ENCODE data around the gene WHRN. TPM values are rescaled to one million over a fixed set of nuclear protein-coding genes. Genes with fewer than 3 reads are reported as not detected.

The WHRN gene
- total RNA-seq, 1 experiment from 2014 or later = 19.8 TPM

- Histone ChIP-seq H3K4me1 (replicated peaks; ENCODE audit: insufficient read depth) (peaks cover 6% of the 10 kb centered on the region; the same call in 1 of the 2 replicates), H3K9me3 (ENCODE audit: insufficient read depth, low read depth) (no peaks in the 10 kb centered on the region), H3K36me3 (ENCODE audit: low read depth) (no peaks in the 10 kb centered on the region), H3F3A (ENCODE audit: insufficient read depth, low read depth) (no peaks in the 10 kb centered on the region), H3K27me3 (ENCODE audit: insufficient read depth, low read depth) (no peaks in the 10 kb centered on the region), H3K4me3 (no peak overlapping the region), H3K4me2 (no peak overlapping the region), H4K20me1 (ENCODE audit: insufficient read depth) (no peaks in the 10 kb centered on the region), H3K27ac (no peak overlapping the region), H3K79me2 (ENCODE audit: low read depth) (no peaks in the 10 kb centered on the region), H3K9me2 (ENCODE audit: insufficient read depth) (no peaks in the 10 kb centered on the region), H2AFZ (no peak overlapping the region)
- ChIA-PET CTCF (no interaction called here), POLR2A (ENCODE audit: unreplicated experiment) (no interaction called here)
- BruUV-seq (replicated peaks) = no TSS peak
- DNase-seq = no peak
- intact Hi-C loops (cut with micrococcal nuclease; ENCODE audit: unreplicated experiment) = no loop called here
- TF ChIP-seq EZH2 (IDR thresholded peaks at IDR 0.05; ENCODE audit: low read depth) (no peak), CTCF (conservative IDR thresholded peaks at IDR 0.05) (no peak)
Observed at GRCh38 chr9:114450833-114451706, 54.2 kb downstream of the WHRN start.

- no peaks in the 10 kb centered on the region for H4K20me1 ChIP-seq (ENCODE audit: insufficient read depth)
- POLR2A ChIA-PET (ENCODE audit: unreplicated experiment) = no interaction called here
- no peak overlapping the region for H2AFZ ChIP-seq
- TF ChIP-seq EZH2 (IDR thresholded peaks at IDR 0.05; ENCODE audit: low read depth) = no peak
- no peaks in the 10 kb centered on the region for H3K79me2 ChIP-seq (ENCODE audit: low read depth)
- no peaks in the 10 kb centered on the region for H3K27me3 ChIP-seq (ENCODE audit: insufficient read depth, low read depth)
- no peaks in the 10 kb centered on the region for H3K9me2 ChIP-seq (ENCODE audit: insufficient read depth)
- intact Hi-C loops (cut with micrococcal nuclease; ENCODE audit: unreplicated experiment) = no loop called here
- no peak overlapping the region for H3K27ac ChIP-seq
- no peaks in the 10 kb centered on the region for H3K36me3 ChIP-seq (ENCODE audit: low read depth)
- CTCF ChIA-PET = no interaction called here
- H3K9me3 ChIP-seq (ENCODE audit: insufficient read depth, low read depth) = no peaks in the 10 kb centered on the region
- no peak for DNase-seq
- no peaks in the 10 kb centered on the region for H3F3A ChIP-seq (ENCODE audit: insufficient read depth, low read depth)
- no peak overlapping the region for H3K4me2 ChIP-seq
- BruUV-seq (replicated peaks) = no TSS peak
- H3K4me1 ChIP-seq (replicated peaks; ENCODE audit: insufficient read depth) = peaks cover 9% of the 10 kb centered on the region; the same call in 1 of the 2 replicates
- no peak overlapping the region for H3K4me3 ChIP-seq
Observed at GRCh38 chr9:114450181-114450580, 55.1 kb downstream of the WHRN start.

GRCh38 chr9:114449236-114449635 is 56.0 kb downstream of the WHRN start:
- intact Hi-C loops (cut with micrococcal nuclease; ENCODE audit: unreplicated experiment) = loop anchor here (5.0 kb wide), 1 partner anchor 38 kb away; no protein-coding TSS in a partner anchor

More at GRCh38 chr9:114449236-114449635, 56.0 kb downstream of the WHRN start:
- no peak overlapping the region for H3K4me2 ChIP-seq
- peaks cover 9% of the 10 kb centered on the region; the same call in 1 of the 2 replicates for H3K4me1 ChIP-seq (replicated peaks; ENCODE audit: insufficient read depth)
- no peaks in the 10 kb centered on the region for H4K20me1 ChIP-seq (ENCODE audit: insufficient read depth)
- H3K4me3 ChIP-seq = no peak overlapping the region
- DNase-seq = no peak
- TF ChIP-seq CTCF (conservative IDR thresholded peaks at IDR 0.05) = no peak
- no peak for TF ChIP-seq EZH2 (IDR thresholded peaks at IDR 0.05; ENCODE audit: low read depth)
- H3K9me2 ChIP-seq (ENCODE audit: insufficient read depth) = no peaks in the 10 kb centered on the region
- CTCF ChIA-PET = interaction anchor here (0.6 to 0.7 kb wide), 2 partner anchors 1087 to 1143 kb away, joined by 3 read pairs; no protein-coding TSS in a partner anchor
- H3K79me2 ChIP-seq (ENCODE audit: low read depth) = no peaks in the 10 kb centered on the region
- no peak overlapping the region for H2AFZ ChIP-seq
- H3K36me3 ChIP-seq (ENCODE audit: low read depth) = no peaks in the 10 kb centered on the region
- no peak overlapping the region for H3K27ac ChIP-seq
- H3K27me3 ChIP-seq (ENCODE audit: insufficient read depth, low read depth) = no peaks in the 10 kb centered on the region
- BruUV-seq (replicated peaks) = no TSS peak
- POLR2A ChIA-PET (ENCODE audit: unreplicated experiment) = no interaction called here
- no peaks in the 10 kb centered on the region for H3K9me3 ChIP-seq (ENCODE audit: insufficient read depth, low read depth)
- H3F3A ChIP-seq (ENCODE audit: insufficient read depth, low read depth) = no peaks in the 10 kb centered on the region

Measured in PC-9 (cell line).